Activated T-cell treated with anti-CD3 and anti-CD28 coated beads, Interleukin-2, amount 50 U/mL, for 24 hours (primary cell): ENCODE results near the gene PDLIM7.

Experiments
- DNase-seq: peaks from one replicate; pipeline ENCODE4 v3.0.0-alpha.2; 2020
- H3K27ac Mint-ChIP-seq: 2 replicates; pipeline ENCODE4 v1.8.0; 2020; ENCODE audit warnings: mild to moderate bottlenecking, mixed read lengths
- H3K27me3 Mint-ChIP-seq: 2 replicates; pipeline ENCODE4 v1.8.0; 2020; ENCODE audit warnings: mixed read lengths
- H3K36me3 Mint-ChIP-seq: 2 replicates; pipeline ENCODE4 v1.8.0; 2020; ENCODE audit warnings: low read depth, mixed read lengths
- H3K4me1 Mint-ChIP-seq: 2 replicates; pipeline ENCODE4 v1.8.0; 2020; ENCODE audit warnings: low read depth, mixed read lengths
- H3K4me3 Mint-ChIP-seq: 2 replicates; pipeline ENCODE4 v1.8.0; 2020; ENCODE audit warnings: mild to moderate bottlenecking, moderate library complexity, mixed read lengths
- H3K9me3 Mint-ChIP-seq: 2 replicates; pipeline ENCODE4 v1.8.0; 2020; ENCODE audit warnings: mixed read lengths

The PDLIM7 gene

DNA sequence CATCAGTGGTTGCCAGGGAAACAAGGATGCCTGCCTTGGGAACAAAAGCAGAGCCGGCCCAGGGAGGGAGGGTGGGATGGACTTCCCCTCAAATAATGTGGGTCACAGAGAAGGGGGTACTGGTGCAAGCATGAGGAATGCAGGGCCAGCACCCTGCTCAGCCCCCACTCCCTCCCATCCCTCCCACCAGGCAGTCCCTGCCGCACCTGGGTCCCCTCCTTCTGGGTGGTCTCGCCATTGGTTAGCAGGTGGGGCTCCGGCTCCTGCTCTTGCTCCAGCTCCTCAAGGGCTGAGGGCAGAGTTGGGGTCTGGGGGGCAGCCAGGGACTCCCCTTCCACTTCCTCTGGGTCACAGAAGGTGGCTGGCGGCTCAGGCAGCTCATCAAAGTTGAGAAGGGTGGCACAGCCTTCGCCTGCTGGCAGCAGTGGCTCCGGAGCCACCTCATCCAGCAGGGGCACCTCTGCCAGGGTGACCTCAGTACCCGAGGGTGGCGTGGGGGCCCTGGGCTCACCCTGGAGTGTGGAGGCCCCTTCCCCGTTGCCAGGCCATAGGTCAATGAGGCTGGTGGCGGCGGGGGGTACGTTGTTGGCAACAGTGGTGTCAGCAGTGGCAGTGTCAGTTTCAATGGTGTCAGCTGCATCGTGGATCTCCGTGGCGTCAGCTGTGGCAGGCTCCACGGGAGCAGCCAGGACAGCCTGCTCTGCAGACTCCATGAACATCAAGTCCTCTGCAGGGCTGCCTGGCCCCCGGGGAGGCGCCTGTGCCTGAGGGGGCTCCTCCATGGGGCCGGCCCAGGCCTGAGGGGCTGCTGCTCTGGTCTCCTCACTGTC is 39.3 kb downstream of the PDLIM7 start:
- no peak overlapping the region for H3K4me3 Mint-ChIP-seq
- peak; percentile 32 for DNase-seq
- H3K4me1 Mint-ChIP-seq: peaks cover 26% of the 10 kb centered on the region
- H3K27ac Mint-ChIP-seq: peak overlapping the region; percentile 69
- peaks cover 20% of the 10 kb centered on the region for H3K36me3 Mint-ChIP-seq
- H3K27me3 Mint-ChIP-seq: no peaks in the 10 kb centered on the region
- H3K9me3 Mint-ChIP-seq: no peaks in the 10 kb centered on the region

GRCh38 chr5:177456976-177457851 is 40.2 kb downstream of the PDLIM7 start:
- Mint-ChIP-seq H3K27ac (peak overlapping the region; percentile 92), H3K4me3 (peak overlapping the region; percentile 43)

GRCh38 chr5:177456591-177456964 is 40.8 kb downstream of the PDLIM7 start:
- H3K4me3 Mint-ChIP-seq: peak overlapping the region; percentile 84
- H3K36me3 Mint-ChIP-seq: peaks cover 20% of the 10 kb centered on the region
- no peak for DNase-seq
- H3K27ac Mint-ChIP-seq: peak overlapping the region; percentile 92
- no peaks in the 10 kb centered on the region for H3K27me3 Mint-ChIP-seq
- no peaks in the 10 kb centered on the region for H3K9me3 Mint-ChIP-seq
- H3K4me1 Mint-ChIP-seq: peaks cover 27% of the 10 kb centered on the region

More at GRCh38 chr5:177456976-177457851, 40.2 kb downstream of the PDLIM7 start:
- H3K4me1 Mint-ChIP-seq: peaks cover 26% of the 10 kb centered on the region
- H3K9me3 Mint-ChIP-seq: no peaks in the 10 kb centered on the region
- DNase-seq: peak; percentile 59
- H3K27me3 Mint-ChIP-seq: no peaks in the 10 kb centered on the region
- H3K36me3 Mint-ChIP-seq: peaks cover 20% of the 10 kb centered on the region

GRCh38 chr5:177455661-177456590 is 41.5 kb downstream of the PDLIM7 start:
- DNase-seq: peak; percentile 97
- H3K4me1 Mint-ChIP-seq: peaks cover 27% of the 10 kb centered on the region
- peak overlapping the region; percentile 84 for H3K4me3 Mint-ChIP-seq
- no peaks in the 10 kb centered on the region for H3K27me3 Mint-ChIP-seq
- H3K9me3 Mint-ChIP-seq: no peaks in the 10 kb centered on the region
- H3K36me3 Mint-ChIP-seq: peaks cover 17% of the 10 kb centered on the region
- peak overlapping the region; percentile 92 for H3K27ac Mint-ChIP-seq

DNA sequence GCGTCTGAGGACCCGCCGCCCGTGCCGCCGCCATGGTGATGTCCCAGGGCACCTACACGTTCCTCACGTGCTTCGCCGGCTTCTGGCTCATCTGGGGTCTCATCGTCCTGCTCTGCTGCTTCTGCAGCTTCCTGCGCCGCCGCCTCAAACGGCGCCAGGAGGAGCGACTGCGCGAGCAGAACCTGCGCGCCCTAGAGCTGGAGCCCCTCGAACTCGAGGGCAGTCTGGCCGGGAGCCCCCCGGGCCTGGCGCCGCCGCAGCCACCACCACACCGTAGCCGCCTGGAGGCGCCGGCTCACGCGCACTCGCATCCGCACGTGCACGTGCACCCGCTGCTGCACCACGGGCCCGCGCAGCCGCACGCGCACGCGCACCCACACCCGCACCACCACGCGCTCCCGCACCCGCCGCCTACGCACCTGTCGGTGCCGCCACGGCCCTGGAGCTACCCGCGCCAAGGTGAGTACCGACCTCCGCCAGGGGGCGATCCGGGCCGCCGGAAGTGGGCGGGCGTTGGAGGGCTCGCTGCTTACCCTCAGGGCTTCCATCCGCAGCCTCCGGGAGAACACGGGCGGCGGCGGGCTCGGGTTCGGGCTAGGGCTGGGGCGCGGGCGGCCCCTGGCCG is 42.3 kb downstream of the PDLIM7 start:
- peak overlapping the region; percentile 82 for H3K27ac Mint-ChIP-seq
- no peaks in the 10 kb centered on the region for H3K27me3 Mint-ChIP-seq
- peak overlapping the region; percentile 84 for H3K4me3 Mint-ChIP-seq
- peak; percentile 96 for DNase-seq
- peaks cover 29% of the 10 kb centered on the region for H3K4me1 Mint-ChIP-seq
- H3K36me3 Mint-ChIP-seq: peaks cover 14% of the 10 kb centered on the region
- H3K9me3 Mint-ChIP-seq: no peaks in the 10 kb centered on the region

DNA sequence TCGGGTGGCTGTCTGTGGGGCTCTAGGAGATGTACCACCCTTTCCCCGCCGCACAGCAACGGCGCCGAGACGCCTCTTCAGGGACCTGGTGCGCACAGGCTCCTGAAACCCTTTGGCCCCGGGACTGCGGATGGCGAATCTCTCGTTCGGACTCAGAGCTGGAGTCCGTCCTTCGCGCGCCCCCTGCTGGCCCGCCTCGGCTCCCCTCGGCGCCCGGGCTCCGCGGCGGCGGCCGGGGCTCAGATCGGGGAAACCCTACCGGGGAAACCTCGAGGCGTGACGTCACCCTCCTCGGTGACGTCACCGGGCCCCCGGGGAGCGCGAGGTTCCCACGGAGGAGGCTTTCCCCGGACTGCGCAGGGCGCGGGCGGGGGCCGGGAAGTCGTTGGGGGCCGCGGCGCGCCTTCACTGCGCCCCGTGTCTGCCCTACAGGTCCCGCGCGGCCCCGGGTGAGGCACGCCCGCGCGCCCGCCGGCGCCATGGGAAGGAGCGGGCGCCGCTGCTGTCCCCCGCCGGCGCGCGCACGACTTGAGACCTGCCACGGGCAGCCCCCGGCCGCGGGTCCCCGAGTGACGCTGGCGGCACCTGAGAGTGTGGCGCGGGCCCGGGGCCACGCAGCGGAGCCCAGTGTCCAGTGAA is 42.9 kb downstream of the PDLIM7 start:
- Mint-ChIP-seq H3K36me3 (peaks cover 14% of the 10 kb centered on the region), H3K27me3 (no peaks in the 10 kb centered on the region), H3K4me3 (peak overlapping the region; percentile 84), H3K4me1 (peaks cover 29% of the 10 kb centered on the region), H3K27ac (peak overlapping the region; percentile 82), H3K9me3 (no peaks in the 10 kb centered on the region)
- DNase-seq: peak; percentile 98

DNA sequence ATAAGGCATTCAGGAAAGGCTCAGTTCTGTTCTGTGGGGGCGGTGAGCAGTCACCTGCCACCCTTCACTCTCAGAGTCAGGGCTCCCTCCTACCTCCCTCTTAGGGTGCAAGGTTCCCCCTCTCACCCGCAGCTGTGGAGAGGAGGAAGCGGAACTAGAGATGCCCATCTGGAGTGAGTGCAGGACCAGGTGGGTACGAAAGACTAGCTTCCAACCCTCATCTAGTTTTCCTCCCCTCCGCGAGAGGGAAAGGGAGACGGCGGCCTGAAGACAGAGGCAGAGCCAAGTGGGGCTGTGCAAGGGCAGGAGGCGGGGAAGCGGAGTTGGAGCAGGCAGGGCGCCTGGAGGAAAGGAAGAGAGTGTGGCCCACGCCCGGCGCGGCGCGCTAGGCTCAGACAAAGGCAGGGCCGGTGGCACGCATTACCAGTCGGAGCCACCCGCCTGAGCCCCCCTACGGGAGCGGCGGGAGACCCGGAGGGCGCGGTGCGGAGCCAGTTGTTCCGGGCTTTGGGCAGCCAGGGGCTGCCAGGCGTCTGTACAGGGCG is 43.5 kb downstream of the PDLIM7 start:
- H3K4me3 Mint-ChIP-seq: peak overlapping the region; percentile 80

GRCh38 chr5:177452688-177453638 is 44.4 kb downstream of the PDLIM7 start:
- Mint-ChIP-seq H3K4me3 (peak overlapping the region; percentile 80), H3K27ac (peak overlapping the region; percentile 79), H3K4me1 (peaks cover 39% of the 10 kb centered on the region), H3K9me3 (no peaks in the 10 kb centered on the region), H3K36me3 (peaks cover 10% of the 10 kb centered on the region), H3K27me3 (no peaks in the 10 kb centered on the region)
- peak; percentile 32 for DNase-seq

More for the DNA sequence above, 43.5 kb downstream of the PDLIM7 start:
- Mint-ChIP-seq H3K27me3 (no peaks in the 10 kb centered on the region), H3K36me3 (peaks cover 10% of the 10 kb centered on the region), H3K4me1 (peaks cover 30% of the 10 kb centered on the region), H3K9me3 (no peaks in the 10 kb centered on the region), H3K27ac (peak overlapping the region; percentile 79)
- DNase-seq: no peak

GRCh38 chr5:177450667-177451424 is 46.6 kb downstream of the PDLIM7 start:
- no peak overlapping the region for H3K4me3 Mint-ChIP-seq
- peak overlapping the region; percentile 71 for H3K27ac Mint-ChIP-seq
- no peaks in the 10 kb centered on the region for H3K9me3 Mint-ChIP-seq
- H3K27me3 Mint-ChIP-seq: no peaks in the 10 kb centered on the region
- DNase-seq: peak; percentile 34
- peaks cover 40% of the 10 kb centered on the region for H3K4me1 Mint-ChIP-seq
- H3K36me3 Mint-ChIP-seq: no peaks in the 10 kb centered on the region

GRCh38 chr5:177449140-177450061 is 48.0 kb downstream of the PDLIM7 start:
- Mint-ChIP-seq H3K27me3 (no peaks in the 10 kb centered on the region), H3K4me1 (peaks cover 55% of the 10 kb centered on the region), H3K27ac (peak overlapping the region; percentile 71), H3K4me3 (no peak overlapping the region), H3K9me3 (no peaks in the 10 kb centered on the region), H3K36me3 (no peaks in the 10 kb centered on the region)
- peak; percentile 41 for DNase-seq
